Bronchial epithelial cell (primary cell): ENCODE results near the gene FUBP3. TPM values are rescaled to one million over a fixed set of nuclear protein-coding genes. Genes with fewer than 3 reads are reported as not detected.

Experiments
- DNase-seq: peaks from one replicate; pipeline ENCODE4 v3.0.0-alpha.2; 2010; ENCODE audit warnings: low read depth
- FAIRE-seq: peaks from 2 replicates; lab custom pipeline; 2011; peaks lifted over from hg19 to GRCh38; lab: Jason Lieb, UNC
- H3K27me3 ChIP-seq: 2 replicates; pipeline ENCODE4 v1.5.1; 2011; ENCODE audit warnings: low read length; ENCODE audit not compliant: control insufficient read depth, insufficient read depth
- H3K36me3 ChIP-seq: 2 replicates; pipeline ENCODE4 v1.5.1; 2011; ENCODE audit warnings: low read length; ENCODE audit not compliant: control insufficient read depth, insufficient read depth
- H3K4me3 ChIP-seq: 2 replicates; pipeline ENCODE4 v1.5.1; 2011; ENCODE audit warnings: mild to moderate bottlenecking, low read depth, low read length, control low read depth
- total RNA-seq: library from RNA; depleted of rRNA; stranded (reverse); fragments of >200 nt; gene quantifications from 2 replicates; pipeline ENCODE4 v1.2.1, GENCODE V29; 2014
- TF ChIP-seq, protein P1 (sequence below): IDR thresholded peaks from 2 replicates; pipeline ENCODE4 v1.5.1; 2011; ENCODE audit warnings: mild to moderate bottlenecking, moderate library complexity, low read length, control low read depth, inconsistent platforms; ENCODE audit not compliant: insufficient read depth, severe bottlenecking

FUBP3 gene
- total RNA-seq, 1 donor from 2014 or later, result 45.8 TPM

DNA sequence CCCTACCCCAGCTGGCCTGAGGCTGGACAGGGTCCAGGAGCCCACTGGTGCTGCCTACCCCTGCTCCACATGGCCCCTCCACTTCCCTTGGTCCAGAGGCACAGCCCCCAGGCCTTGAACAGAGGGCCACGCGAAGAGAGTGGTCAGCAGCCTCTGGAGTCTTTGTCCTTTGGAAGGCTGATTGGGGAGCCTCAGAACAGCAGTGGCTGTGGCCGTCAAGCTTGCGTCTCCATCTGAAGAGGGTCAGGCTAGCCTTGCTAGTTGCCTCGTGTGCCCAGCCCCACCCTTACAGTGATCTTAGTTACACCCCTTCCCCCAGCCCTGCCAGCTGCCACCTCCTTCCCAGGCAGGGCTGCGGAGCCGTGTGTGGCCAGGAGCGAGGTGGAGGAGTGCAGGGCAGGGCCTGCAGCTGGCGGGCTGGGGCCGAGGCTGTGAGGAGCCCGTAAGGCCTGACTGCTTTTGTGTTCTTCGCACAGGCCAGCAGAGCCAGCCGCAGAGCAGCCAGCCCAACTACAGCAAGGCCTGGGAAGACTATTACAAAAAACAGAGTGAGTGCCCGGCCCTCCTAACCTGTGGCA is 54.9 kb downstream of the FUBP3 start:
- Histone ChIP-seq H3K36me3 (peaks cover 51% of the 10 kb centered on the region), H3K27me3 (no peaks in the 10 kb centered on the region), H3K4me3 (no peak overlapping the region)
- DNase-seq (no peak), FAIRE-seq (no peak)
- TF ChIP-seq, protein P1, sequence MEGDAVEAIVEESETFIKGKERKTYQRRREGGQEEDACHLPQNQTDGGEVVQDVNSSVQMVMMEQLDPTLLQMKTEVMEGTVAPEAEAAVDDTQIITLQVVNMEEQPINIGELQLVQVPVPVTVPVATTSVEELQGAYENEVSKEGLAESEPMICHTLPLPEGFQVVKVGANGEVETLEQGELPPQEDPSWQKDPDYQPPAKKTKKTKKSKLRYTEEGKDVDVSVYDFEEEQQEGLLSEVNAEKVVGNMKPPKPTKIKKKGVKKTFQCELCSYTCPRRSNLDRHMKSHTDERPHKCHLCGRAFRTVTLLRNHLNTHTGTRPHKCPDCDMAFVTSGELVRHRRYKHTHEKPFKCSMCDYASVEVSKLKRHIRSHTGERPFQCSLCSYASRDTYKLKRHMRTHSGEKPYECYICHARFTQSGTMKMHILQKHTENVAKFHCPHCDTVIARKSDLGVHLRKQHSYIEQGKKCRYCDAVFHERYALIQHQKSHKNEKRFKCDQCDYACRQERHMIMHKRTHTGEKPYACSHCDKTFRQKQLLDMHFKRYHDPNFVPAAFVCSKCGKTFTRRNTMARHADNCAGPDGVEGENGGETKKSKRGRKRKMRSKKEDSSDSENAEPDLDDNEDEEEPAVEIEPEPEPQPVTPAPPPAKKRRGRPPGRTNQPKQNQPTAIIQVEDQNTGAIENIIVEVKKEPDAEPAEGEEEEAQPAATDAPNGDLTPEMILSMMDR, result no peak

DNA sequence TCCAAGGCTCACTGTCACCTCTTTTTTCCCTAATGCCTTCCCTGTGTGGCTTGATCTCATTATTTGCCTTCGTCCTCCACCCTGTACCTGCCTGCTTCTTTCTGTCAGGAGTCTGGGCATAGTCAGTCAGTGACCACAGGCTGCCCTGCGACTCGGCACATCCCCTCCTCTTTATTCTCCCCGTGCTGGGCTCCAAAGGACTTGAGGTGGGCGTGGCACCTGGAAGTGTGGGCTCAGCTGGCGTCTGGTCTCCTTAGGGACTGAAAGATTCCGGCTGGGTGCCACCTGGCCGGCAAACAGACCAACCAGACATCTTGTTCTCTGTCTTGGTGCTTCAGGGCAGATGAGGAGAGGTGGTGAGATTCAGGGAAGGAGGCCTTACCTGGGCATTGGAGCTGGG is 55.4 kb downstream of the FUBP3 start:
- DNase-seq (no peak), FAIRE-seq (no peak)
- TF ChIP-seq, protein P1, result no peak
- H3K36me3 ChIP-seq, result peaks cover 51% of the 10 kb centered on the region
- no peak overlapping the region for H3K4me3 ChIP-seq
- no peaks in the 10 kb centered on the region for H3K27me3 ChIP-seq

DNA sequence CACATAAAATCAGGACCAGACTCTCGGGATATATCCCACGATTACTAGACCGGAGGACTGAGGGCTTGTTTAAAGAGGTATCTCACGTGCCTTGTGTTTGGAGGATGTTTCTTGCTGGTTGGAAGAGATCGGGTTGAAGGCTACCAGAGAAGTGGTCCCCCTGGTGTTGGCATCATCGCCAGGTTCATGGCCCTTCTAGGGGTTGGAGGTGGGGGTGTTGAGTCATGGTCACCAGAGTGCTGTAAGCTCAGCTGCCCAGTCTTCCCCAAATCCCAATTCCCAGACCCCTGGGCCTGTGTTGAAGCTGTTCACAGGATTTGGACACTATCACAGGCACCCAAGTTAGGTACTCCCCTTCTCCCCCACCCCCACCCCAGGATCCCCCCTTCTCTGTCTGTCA is 55.9 kb downstream of the FUBP3 start:
- Histone ChIP-seq H3K27me3 (no peaks in the 10 kb centered on the region), H3K4me3 (no peak overlapping the region), H3K36me3 (peaks cover 46% of the 10 kb centered on the region)
- DNase-seq (no peak), FAIRE-seq (no peak)
- TF ChIP-seq, protein P1, result no peak

DNA sequence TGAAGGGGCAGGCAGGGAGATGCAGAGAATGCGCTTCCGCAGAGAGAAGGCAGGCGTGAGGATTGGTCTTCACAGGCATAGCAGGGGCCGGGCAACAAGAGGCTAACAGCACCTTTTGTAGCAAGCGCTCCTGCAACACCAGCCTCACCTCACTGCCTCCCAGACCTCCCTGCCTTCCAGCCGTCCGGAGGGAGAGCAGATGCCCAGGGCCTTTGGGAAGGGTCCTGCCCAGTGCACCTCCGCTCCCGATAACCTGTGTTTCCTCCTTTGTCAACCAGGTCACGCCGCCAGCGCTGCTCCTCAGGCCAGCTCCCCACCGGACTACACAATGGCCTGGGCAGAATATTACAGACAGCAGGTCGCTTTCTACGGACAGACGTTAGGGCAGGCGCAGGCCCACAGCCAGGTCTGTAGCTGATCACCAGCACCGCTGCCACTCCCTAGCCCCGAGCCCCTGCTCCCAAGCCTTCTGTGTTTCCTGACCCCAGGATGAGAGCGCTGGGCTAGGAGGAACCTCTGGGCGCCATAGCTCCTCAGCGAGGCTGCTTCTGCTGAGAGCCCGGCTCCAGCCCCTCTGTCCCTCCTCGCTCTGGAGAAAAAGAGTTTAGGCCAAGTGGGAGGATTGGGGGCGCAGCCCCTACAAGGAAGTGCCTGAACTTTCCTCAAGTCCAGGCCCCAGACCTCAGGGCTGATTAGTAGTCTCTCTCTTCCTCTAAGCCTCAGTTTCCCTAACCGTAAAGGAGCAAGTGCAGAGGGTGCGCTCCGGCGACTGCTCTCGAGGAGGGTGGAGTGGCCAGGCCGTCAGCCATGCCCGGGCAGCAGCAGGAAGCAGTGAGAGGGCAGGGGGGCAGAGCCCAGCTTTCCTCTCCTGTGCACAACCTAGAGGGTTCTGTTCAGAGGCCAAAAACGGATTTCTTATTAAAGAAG is 56.6 kb downstream of the FUBP3 start:
- H3K4me3 ChIP-seq, result no peak overlapping the region
- H3K27me3 ChIP-seq, result no peaks in the 10 kb centered on the region
- H3K36me3 ChIP-seq, result peaks cover 40% of the 10 kb centered on the region
- TF ChIP-seq, protein P1, result no peak
- DNase-seq (no peak), FAIRE-seq (no peak)

DNA sequence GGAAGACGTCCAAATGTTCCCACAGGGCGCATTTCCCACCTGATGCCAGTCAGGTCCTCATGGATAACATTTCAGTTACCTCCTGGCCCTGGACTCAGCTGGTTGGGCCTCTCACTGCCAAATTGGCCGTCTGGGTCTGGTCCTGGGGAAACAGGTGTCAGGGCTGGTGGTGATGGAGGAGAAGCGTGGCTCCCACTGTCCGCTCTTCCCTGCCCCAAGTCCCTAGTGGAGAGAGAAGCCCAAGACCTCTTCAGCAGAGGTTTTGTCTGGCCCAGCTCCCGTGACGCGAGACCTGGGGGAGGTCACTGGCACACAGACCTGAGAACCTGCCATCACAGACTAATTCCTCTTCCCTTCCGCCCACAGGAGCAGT is 57.3 kb downstream of the FUBP3 start:
- peaks cover 34% of the 10 kb centered on the region for H3K36me3 ChIP-seq
- DNase-seq (no peak), FAIRE-seq (no peak)
- H3K4me3 ChIP-seq, result no peak overlapping the region
- TF ChIP-seq, protein P1, result no peak
- no peaks in the 10 kb centered on the region for H3K27me3 ChIP-seq
